Astrocyte (in vitro differentiated cells and primary cell): ENCODE results near the gene TBC1D2. TPM values are rescaled to one million over a fixed set of nuclear protein-coding genes. Genes with fewer than 3 reads are reported as not detected.

Experiments used
- DNase-seq: peaks from one replicate; pipeline ENCODE4 v3.0.0-alpha.2; 2010; ENCODE audit warnings: low read depth
- FAIRE-seq: peaks from 2 replicates; lab custom pipeline; 2011; peaks lifted over from hg19 to GRCh38; lab: Jason Lieb, UNC
- H2AFZ ChIP-seq: 2 replicates; pipeline ENCODE4 v1.6.0; 2012; ENCODE audit warnings: low read depth, low read length, inconsistent platforms
- H3K27ac ChIP-seq: 2 replicates; pipeline ENCODE4 v1.5.1; 2011; ENCODE audit warnings: low read depth, low read length, inconsistent platforms
- H3K27me3 ChIP-seq: 2 replicates; pipeline ENCODE4 v1.6.0; 2011; ENCODE audit warnings: low read length, inconsistent platforms; ENCODE audit not compliant: insufficient read depth
- H3K36me3 ChIP-seq: 2 replicates; pipeline ENCODE4 v1.5.1; 2011; ENCODE audit warnings: low read length, inconsistent platforms; ENCODE audit not compliant: insufficient read depth
- H3K4me1 ChIP-seq: 2 replicates; pipeline ENCODE4 v1.5.1; 2011; ENCODE audit warnings: low read length, inconsistent platforms; ENCODE audit not compliant: insufficient read depth
- H3K4me2 ChIP-seq: 2 replicates; pipeline ENCODE4 v1.6.0; 2012; ENCODE audit warnings: low read length, inconsistent platforms
- H3K4me3 ChIP-seq: 2 replicates; pipeline ENCODE4 v1.5.1; 2011; ENCODE audit warnings: low read depth, mild to moderate bottlenecking, low read length, inconsistent platforms; ENCODE audit not compliant: insufficient read depth
- H3K79me2 ChIP-seq: 2 replicates; pipeline ENCODE4 v1.6.0; 2012; ENCODE audit warnings: mild to moderate bottlenecking, low read length, inconsistent platforms; ENCODE audit not compliant: insufficient read depth
- H3K9ac ChIP-seq: 2 replicates; pipeline ENCODE4 v1.6.0; 2012; ENCODE audit warnings: mild to moderate bottlenecking, low read length, inconsistent platforms
- H3K9me3 ChIP-seq: 2 replicates; pipeline ENCODE4 v1.5.1; 2012; ENCODE audit warnings: low read depth, mild to moderate bottlenecking, low read length, inconsistent platforms; ENCODE audit not compliant: insufficient read depth
- H4K20me1 ChIP-seq: 2 replicates; pipeline ENCODE4 v1.6.0; 2012; ENCODE audit warnings: low read length, inconsistent platforms; ENCODE audit not compliant: insufficient read depth
- H3K27ac Mint-ChIP-seq: one replicate; pipeline ENCODE4 v1.8.0; 2021; ENCODE audit warnings: mild to moderate bottlenecking, mixed read lengths; ENCODE audit not compliant: unreplicated experiment
- H3K27me3 Mint-ChIP-seq: one replicate; pipeline ENCODE4 v1.8.0; 2021; ENCODE audit warnings: low read depth, mixed read lengths; ENCODE audit not compliant: unreplicated experiment
- H3K36me3 Mint-ChIP-seq: one replicate; pipeline ENCODE4 v1.8.0; 2021; ENCODE audit warnings: low read depth, mixed read lengths; ENCODE audit not compliant: unreplicated experiment
- H3K4me1 Mint-ChIP-seq: one replicate; pipeline ENCODE4 v1.8.0; 2021; ENCODE audit warnings: low read depth, mixed read lengths; ENCODE audit not compliant: unreplicated experiment
- H3K4me3 Mint-ChIP-seq: one replicate; pipeline ENCODE4 v1.8.0; 2021; ENCODE audit warnings: mild to moderate bottlenecking, moderate library complexity, mixed read lengths; ENCODE audit not compliant: unreplicated experiment
- H3K9me3 Mint-ChIP-seq: one replicate; pipeline ENCODE4 v1.8.0; 2021; ENCODE audit warnings: mild to moderate bottlenecking, mixed read lengths; ENCODE audit not compliant: unreplicated experiment
- CTCF ChIP-seq: IDR thresholded peaks from 2 replicates; pipeline ENCODE4 v1.5.1; 2011; ENCODE audit warnings: low read depth, mild to moderate bottlenecking, inconsistent platforms, low read length, moderate library complexity; ENCODE audit not compliant: insufficient read depth
- EZH2 ChIP-seq: IDR thresholded peaks from 2 replicates; pipeline ENCODE4 v1.6.1; 2012; ENCODE audit warnings: mild to moderate bottlenecking, low read length, inconsistent platforms; ENCODE audit not compliant: insufficient read depth
- total RNA-seq: library from RNA; stranded (reverse); gene quantifications from 2 replicates; pipeline ENCODE4 v1.2.1, GENCODE V29; 2021

TBC1D2 gene
- total RNA-seq, 1 donor from 2014 or later, result 9.6 TPM

- Histone ChIP-seq H3K4me3 (no peak overlapping the region), H2AFZ (no peak overlapping the region), H3K79me2 (no peaks in the 10 kb centered on the region), H3K27me3 (no peaks in the 10 kb centered on the region), H3K9me3 (no peaks in the 10 kb centered on the region), H3K4me1 (peaks cover 4% of the 10 kb centered on the region), H3K9ac (no peak overlapping the region), H3K4me2 (no peak overlapping the region), H3K27ac (no peak overlapping the region), H3K36me3 (no peaks in the 10 kb centered on the region), H4K20me1 (no peaks in the 10 kb centered on the region)
- no peak for DNase-seq
- no peaks in the 10 kb centered on the region for H3K9me3 Mint-ChIP-seq
- no peak overlapping the region for H3K27ac Mint-ChIP-seq
- peaks cover 6% of the 10 kb centered on the region for H3K4me1 Mint-ChIP-seq
- H3K36me3 Mint-ChIP-seq, result no peaks in the 10 kb centered on the region
- no peak for TF ChIP-seq EZH2
- peaks cover 2% of the 10 kb centered on the region for H3K27me3 Mint-ChIP-seq
- no peak overlapping the region for H3K4me3 Mint-ChIP-seq
- no peak for FAIRE-seq
Measured at GRCh38 chr9:98173181-98173580, 82.3 kb downstream of the TBC1D2 start.

GRCh38 chr9:98172604-98173003 is 82.8 kb downstream of the TBC1D2 start:
- Mint-ChIP-seq H3K36me3 (no peaks in the 10 kb centered on the region), H3K4me1 (peaks cover 6% of the 10 kb centered on the region), H3K27ac (no peak overlapping the region), H3K9me3 (no peaks in the 10 kb centered on the region), H3K4me3 (no peak overlapping the region), H3K27me3 (peaks cover 2% of the 10 kb centered on the region)
- H3K36me3 ChIP-seq, result no peaks in the 10 kb centered on the region
- TF ChIP-seq EZH2 (no peak), CTCF (no peak)
- H3K27me3 ChIP-seq, result no peaks in the 10 kb centered on the region
- H3K4me1 ChIP-seq, result peaks cover 4% of the 10 kb centered on the region
- H3K27ac ChIP-seq, result no peak overlapping the region
- no peak overlapping the region for H2AFZ ChIP-seq
- no peak overlapping the region for H3K4me3 ChIP-seq
- no peak overlapping the region for H3K9ac ChIP-seq
- H3K79me2 ChIP-seq, result no peaks in the 10 kb centered on the region
- DNase-seq, result no peak
- FAIRE-seq, result no peak
- H3K9me3 ChIP-seq, result no peaks in the 10 kb centered on the region
- no peaks in the 10 kb centered on the region for H4K20me1 ChIP-seq
- no peak overlapping the region for H3K4me2 ChIP-seq

- Mint-ChIP-seq H3K27ac (no peak overlapping the region), H3K4me3 (no peak overlapping the region), H3K27me3 (no peaks in the 10 kb centered on the region), H3K36me3 (no peaks in the 10 kb centered on the region), H3K4me1 (peaks cover 6% of the 10 kb centered on the region), H3K9me3 (no peaks in the 10 kb centered on the region)
- Histone ChIP-seq H3K9me3 (no peaks in the 10 kb centered on the region), H3K36me3 (no peaks in the 10 kb centered on the region), H2AFZ (no peak overlapping the region), H3K27me3 (no peaks in the 10 kb centered on the region), H3K4me1 (peaks cover 4% of the 10 kb centered on the region), H3K4me3 (no peak overlapping the region), H3K27ac (no peak overlapping the region), H3K4me2 (no peak overlapping the region), H3K9ac (no peak overlapping the region), H3K79me2 (no peaks in the 10 kb centered on the region), H4K20me1 (no peaks in the 10 kb centered on the region)
- TF ChIP-seq EZH2, result no peak
- TF ChIP-seq CTCF, result no peak
- FAIRE-seq, result no peak
- no peak for DNase-seq
Measured at GRCh38 chr9:98171176-98171925, 84.1 kb downstream of the TBC1D2 start.
